GM11168 (cell line): ENCODE results near the gene TAPBP.

ENCODE experiments used
- in situ Hi-C: fragments of 300-500 bp; cut with MboI; formaldehyde crosslinking; loops from one replicate; pipeline ENCODE4 v1.12.0; 2022; ENCODE audit warnings: low sequenced_read_pairs; ENCODE audit not compliant: unreplicated experiment

The TAPBP gene

GRCh38 chr6:33249732-33250630, 63.9 kb downstream of the TAPBP start:
- in situ Hi-C loops: loop anchor here (5.0 kb wide), 1 partner anchor 83 kb away; no protein-coding TSS in a partner anchor
